D721Med (cell line): ENCODE results near the gene BCL6.

Experiments
- DNase-seq: peaks from one replicate; pipeline ENCODE4 v3.0.0; 2011; ENCODE audit warnings: low spot score; ENCODE audit not compliant: insufficient read length
- FAIRE-seq: peaks from 2 replicates; lab custom pipeline; 2011; peaks lifted over from hg19 to GRCh38; lab: Jason Lieb, UNC
- CTCF ChIP-seq: IDR thresholded peaks from 2 replicates; pipeline ENCODE4 v1.5.1; 2012; ENCODE audit warnings: mild to moderate bottlenecking, control low read depth; ENCODE audit not compliant: insufficient read depth; ENCODE audit errors: missing control alignments

Gene BCL6

GRCh38 chr3:187709155-187709554, 36.1 kb downstream of the BCL6 start:
- FAIRE-seq (no peak), DNase-seq (no peak)
- TF ChIP-seq CTCF: peak; percentile 19

GRCh38 chr3:187708696-187709095, 36.6 kb downstream of the BCL6 start:
- no peak for FAIRE-seq
- DNase-seq: no peak
- no peak for TF ChIP-seq CTCF

GRCh38 chr3:187706971-187707370, 38.3 kb downstream of the BCL6 start:
- no peak for TF ChIP-seq CTCF
- FAIRE-seq (no peak), DNase-seq (no peak)

GRCh38 chr3:187705164-187705563, 40.1 kb downstream of the BCL6 start:
- DNase-seq: no peak
- TF ChIP-seq CTCF: no peak
- no peak for FAIRE-seq

GRCh38 chr3:187702507-187703033, 42.7 kb downstream of the BCL6 start, which contains the start of gene RTP2:
TSS of gene RTP2 (minus strand) at chr3:187702557. CDS start at chr3:187702128, 429 bp downstream.
- no peak for FAIRE-seq
- no peak for DNase-seq
- TF ChIP-seq CTCF: no peak

GRCh38 chr3:187700249-187700648, 45.0 kb downstream of the BCL6 start:
- DNase-seq (no peak), FAIRE-seq (no peak)
- no peak for TF ChIP-seq CTCF

GRCh38 chr3:187698499-187699399, 46.5 kb downstream of the BCL6 start:
- TF ChIP-seq CTCF: no peak
- DNase-seq: no peak
- FAIRE-seq: no peak
